ENCODE results near the gene SMIM26. TPM values are rescaled to one million over a fixed set of nuclear protein-coding genes. Genes with fewer than 3 reads are reported as not detected.

The SMIM26 gene
- total and polyA plus RNA-seq, 11 donors: 80.1 to 274 (median 111) TPM

GRCh38 chr20:18613553-18613952 lies 46.3 kb downstream of the SMIM26 start:
- peaks cover 0 to 15% (median 0%) of the 10 kb centered on the region in 12 donors for H3K4me1 ChIP-seq
- ATAC-seq: no peak
- TF ChIP-seq CTCF (IDR thresholded peaks at IDR 0.05): no peak
- TF ChIP-seq POLR2A (IDR thresholded peaks at IDR 0.05): no peak
- intact Hi-C loops (cut with DNase I): no loop called here
- peaks cover 0 to 4% (median 0%) of the 10 kb centered on the region in 12 donors for H3K9me3 ChIP-seq
- no peak overlapping the region for H3K27ac ChIP-seq
- no peak overlapping the region for H3K4me3 ChIP-seq
- peaks cover 0 to 32% (median 0%) of the 10 kb centered on the region in 9 donors for H3K36me3 ChIP-seq
- WGBS, 4 donors: 86 to 93% (median 88%) methylated on average over 2 of the region's 2 CpGs
- H3K27me3 ChIP-seq: no peaks in the 10 kb centered on the region
- DNase-seq: no peak

- H3K9me3 ChIP-seq: peaks cover 0 to 4% (median 0%) of the 10 kb centered on the region in 12 donors
- peaks cover 0 to 26% (median 0%) of the 10 kb centered on the region in 9 donors for H3K36me3 ChIP-seq
- H3K4me3 ChIP-seq: no peak overlapping the region
- no peak overlapping the region for H3K27ac ChIP-seq
- H3K4me1 ChIP-seq: peaks cover 0 to 15% (median 0%) of the 10 kb centered on the region in 12 donors
- DNase-seq: no peak
- no peak for ATAC-seq
- intact Hi-C loops (cut with DNase I): no loop called here
- WGBS, 4 donors: 90 to 98% (median 94%) methylated on average over 5 of the region's 5 CpGs
- H3K27me3 ChIP-seq: no peaks in the 10 kb centered on the region
- TF ChIP-seq CTCF (IDR thresholded peaks at IDR 0.05): no peak
- TF ChIP-seq POLR2A (IDR thresholded peaks at IDR 0.05): no peak
Measured at GRCh38 chr20:18614244-18614643, 47.0 kb downstream of the SMIM26 start.

- Histone ChIP-seq H3K4me1 (peaks cover 0 to 15% (median 0%) of the 10 kb centered on the region in 12 donors), H3K27me3 (no peaks in the 10 kb centered on the region), H3K9me3 (peaks cover 0 to 4% (median 0%) of the 10 kb centered on the region in 12 donors), H3K27ac (peak overlapping the region in 1 of 12 donors; percentile 0), H3K36me3 (peaks cover 0 to 19% (median 0%) of the 10 kb centered on the region in 9 donors), H3K4me3 (no peak overlapping the region)
- no peak for TF ChIP-seq CTCF (IDR thresholded peaks at IDR 0.05)
- no peak for TF ChIP-seq POLR2A (IDR thresholded peaks at IDR 0.05)
- no peak for DNase-seq
- intact Hi-C loops (cut with DNase I): no loop called here
- 49 to 72% (median 66%) methylated on average over 5 of the region's 5 CpGs for WGBS, 4 donors
- ATAC-seq: peak in 1 of 4 donors; percentile 24
Measured at GRCh38 chr20:18615020-18615650, 47.9 kb downstream of the SMIM26 start.

Other genes starting within 250 kb of the SMIM26 start
- gene DZANK1, start 100.4 kb upstream of the SMIM26 start, total RNA-seq: 1 to 10 TPM in 4 of 9 donors, under 1 TPM in 4, not detected in 1; 0.46 to 2.0 (median 0.85) TPM
- under 1 TPM; 0.72 to 0.97 TPM for gene DZANK1, start 100.4 kb upstream of the SMIM26 start, polyA plus RNA-seq
- 10 to 100 TPM in 1 of 9 donors, 1 to 10 TPM in 8; 5.9 to 12.0 (median 8.0) TPM for gene POLR3F, start 100.0 kb upstream of the SMIM26 start, total RNA-seq
- gene POLR3F, start 100.0 kb upstream of the SMIM26 start, polyA plus RNA-seq: 10 to 100 TPM in 1 of 2 donors, 1 to 10 TPM in 1; 5.2 to 11.2 TPM
- 1 to 10 TPM; 4.6 to 9.1 (median 6.2) TPM for gene RBBP9, start 70.2 kb upstream of the SMIM26 start, total RNA-seq
- 1 to 10 TPM; 2.1 to 5.2 TPM for gene RBBP9, start 70.2 kb upstream of the SMIM26 start, polyA plus RNA-seq
- 10 to 100 TPM in 7 of 9 donors, 1 to 10 TPM in 2; 8.5 to 29.2 (median 11.9) TPM for gene SEC23B, start 59.5 kb upstream of the SMIM26 start, total RNA-seq
- 10 to 100 TPM in 1 of 2 donors, 1 to 10 TPM in 1; 1.8 to 17.0 TPM for gene SEC23B, start 59.5 kb upstream of the SMIM26 start, polyA plus RNA-seq
- gene DTD1, start 20.6 kb downstream of the SMIM26 start, total RNA-seq: 10 to 100 TPM; 12.1 to 20.8 (median 15.6) TPM
- gene DTD1, start 20.6 kb downstream of the SMIM26 start, polyA plus RNA-seq: 10 to 100 TPM in 1 of 2 donors, 1 to 10 TPM in 1; 8.0 to 30.3 TPM
- not detected for gene SCP2D1, start 246.4 kb downstream of the SMIM26 start, total RNA-seq
- not detected for gene SCP2D1, start 246.4 kb downstream of the SMIM26 start, polyA plus RNA-seq